HG03469 (cell line): ENCODE results near the gene CETP.
"Not testable (repeated sequence)": the region's sequence is repeated elsewhere in the genome, so short reads cannot be mapped to it uniquely, and the experiment has no call there.

Experiments
- ATAC-seq: cut with Tn5 transposase; IDR thresholded peaks from one replicate; pipeline ENCODE4 v1.9.1; 2021; ENCODE audit warnings: mild to moderate bottlenecking, moderate library complexity, moderate number of reproducible peaks; ENCODE audit not compliant: unreplicated experiment

Gene CETP

DNA sequence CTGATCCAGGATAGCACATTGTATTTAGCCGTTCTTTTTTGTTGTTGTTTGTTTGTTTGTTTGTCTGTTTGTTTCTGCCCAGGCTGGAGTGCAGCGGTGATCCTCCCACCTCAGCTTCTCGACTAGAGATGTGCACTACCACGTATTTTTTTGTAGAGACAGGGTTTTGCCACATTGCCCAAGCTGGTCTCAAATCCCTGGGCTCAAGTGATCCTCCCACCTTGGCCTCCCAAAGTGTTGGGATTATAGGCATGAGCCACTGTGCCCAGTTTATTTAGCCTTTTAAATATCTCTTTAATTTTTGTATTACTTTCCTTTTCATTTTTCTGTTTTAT is 18.4 kb downstream of the CETP start:
- ATAC-seq = no peak

DNA sequence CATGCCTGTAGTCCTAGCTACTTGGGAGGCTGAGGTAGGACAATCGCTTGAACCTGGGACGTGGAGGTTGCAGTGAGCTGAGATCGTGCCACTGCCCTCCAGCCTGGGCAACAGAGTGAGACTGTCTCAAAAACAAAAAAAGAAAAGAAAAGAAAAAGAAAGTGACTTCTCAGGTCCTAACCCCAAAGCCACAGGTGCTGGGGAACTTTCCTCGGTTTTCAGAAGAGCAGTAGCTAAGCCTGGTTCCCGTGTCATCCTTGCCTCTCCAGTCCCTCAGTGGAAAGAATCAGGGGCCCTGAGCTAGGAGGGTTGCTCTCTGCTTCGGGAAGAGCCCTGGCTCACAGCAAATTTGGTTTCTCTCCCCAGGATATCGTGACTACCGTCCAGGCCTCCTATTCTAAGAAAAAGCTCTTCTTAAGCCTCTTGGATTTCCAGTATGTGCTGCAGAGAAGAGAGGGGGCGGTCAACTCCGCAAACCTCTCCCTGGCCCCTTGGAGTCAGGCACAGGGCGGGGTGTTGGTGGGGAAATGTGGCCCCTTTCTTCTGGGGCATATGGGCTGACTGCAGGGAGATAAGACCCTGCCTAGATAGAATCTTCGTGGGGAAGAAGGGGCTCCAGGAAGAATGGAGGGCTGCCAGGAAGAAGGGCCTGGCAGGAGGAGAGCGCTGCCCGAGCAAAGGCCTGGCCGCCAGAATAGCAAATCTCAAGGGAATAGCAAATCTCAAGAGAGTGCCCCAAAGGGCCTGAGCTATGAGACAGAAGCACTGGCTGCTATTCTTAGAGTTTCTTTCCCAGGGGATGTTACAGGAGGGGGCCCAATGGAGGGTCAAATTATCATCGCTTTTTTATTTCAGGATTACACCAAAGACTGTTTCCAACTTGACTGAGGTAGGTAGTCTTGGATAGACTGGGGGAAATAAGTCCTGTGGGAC is 19.3 kb downstream of the CETP start:
- no peak for ATAC-seq

DNA sequence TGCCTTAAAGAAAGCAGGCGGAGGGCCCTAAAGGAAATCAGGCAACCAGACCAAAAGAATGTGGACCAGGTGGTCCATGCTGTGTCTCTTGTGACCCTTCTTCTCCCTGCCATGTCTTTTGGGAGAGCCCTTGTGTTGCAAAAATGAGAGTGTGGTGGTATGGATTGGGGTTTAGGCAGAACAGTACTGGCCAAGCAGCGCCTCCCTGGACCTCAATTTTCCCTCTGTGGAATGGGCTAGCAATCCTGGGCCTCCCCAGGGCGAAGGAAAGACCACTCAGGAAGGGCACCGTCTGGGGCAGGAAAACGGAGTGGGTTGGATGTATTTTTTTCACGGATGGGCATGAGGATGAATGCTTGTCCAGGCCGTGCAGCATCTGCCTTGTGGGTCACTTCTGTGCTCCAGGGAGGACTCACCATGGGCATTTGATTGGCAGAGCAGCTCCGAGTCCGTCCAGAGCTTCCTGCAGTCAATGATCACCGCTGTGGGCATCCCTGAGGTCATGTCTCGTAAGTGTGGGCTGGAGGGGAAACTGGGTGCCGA is 20.1 kb downstream of the CETP start:
- no peak for ATAC-seq

DNA sequence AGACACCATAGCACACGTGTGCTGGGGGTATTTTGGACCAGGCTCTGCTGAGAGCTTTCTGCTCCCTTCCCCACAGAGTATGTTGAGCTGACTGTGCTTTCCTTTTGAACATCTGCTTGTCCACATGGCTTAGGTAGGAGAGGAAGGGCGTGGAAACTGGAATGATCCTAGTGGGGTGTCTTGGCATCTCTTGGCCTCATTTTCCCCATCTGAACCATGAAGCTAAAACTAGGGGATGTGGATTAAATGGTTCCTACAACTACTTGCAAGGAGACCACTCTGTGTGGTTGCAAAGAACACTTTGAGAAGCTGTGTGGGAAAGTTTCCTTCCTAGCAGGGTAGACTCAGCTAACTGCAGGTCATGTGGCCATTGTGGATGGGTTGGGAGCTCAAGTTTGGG is 20.9 kb downstream of the CETP start:
- ATAC-seq = no peak

DNA sequence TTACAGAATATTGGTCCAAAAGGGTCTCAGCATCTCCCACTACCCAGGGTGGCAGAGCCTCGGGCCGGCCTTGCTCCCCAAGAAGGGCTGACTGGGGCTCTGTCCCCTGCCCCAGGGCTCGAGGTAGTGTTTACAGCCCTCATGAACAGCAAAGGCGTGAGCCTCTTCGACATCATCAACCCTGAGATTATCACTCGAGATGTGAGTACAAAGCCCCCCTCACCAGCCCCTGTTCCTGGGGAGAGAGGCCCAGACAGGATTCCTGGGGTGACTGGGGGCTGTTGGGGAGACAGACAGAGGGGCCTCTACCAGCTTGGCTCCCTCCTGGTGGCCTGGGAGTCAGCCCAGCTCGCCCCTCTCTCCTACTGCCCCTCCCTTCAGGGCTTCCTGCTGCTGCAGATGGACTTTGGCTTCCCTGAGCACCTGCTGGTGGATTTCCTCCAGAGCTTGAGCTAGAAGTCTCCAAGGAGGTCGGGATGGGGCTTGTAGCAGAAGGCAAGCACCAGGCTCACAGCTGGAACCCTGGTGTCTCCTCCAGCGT is 21.5 kb downstream of the CETP start:
- no peak for ATAC-seq

DNA sequence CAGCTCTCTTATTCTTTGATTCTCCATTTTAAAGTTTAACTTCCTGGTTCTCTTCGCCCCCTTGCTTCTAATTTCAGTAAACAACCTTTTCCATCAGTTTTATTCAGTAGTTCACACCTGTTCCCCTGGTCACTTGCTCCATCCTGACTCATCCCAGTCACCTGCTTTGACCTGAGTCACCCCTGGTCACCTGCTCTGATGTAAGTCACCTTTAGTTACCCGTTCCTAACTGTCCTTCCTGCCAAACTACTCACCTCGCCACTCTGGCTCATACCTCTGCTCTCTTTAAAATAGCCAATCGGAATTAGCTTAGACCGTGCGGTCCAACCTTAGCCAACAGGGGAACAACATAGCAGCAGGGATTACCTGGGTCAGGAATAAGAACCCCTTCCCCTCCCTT is 22.9 kb downstream of the CETP start:
- no peak for ATAC-seq

DNA sequence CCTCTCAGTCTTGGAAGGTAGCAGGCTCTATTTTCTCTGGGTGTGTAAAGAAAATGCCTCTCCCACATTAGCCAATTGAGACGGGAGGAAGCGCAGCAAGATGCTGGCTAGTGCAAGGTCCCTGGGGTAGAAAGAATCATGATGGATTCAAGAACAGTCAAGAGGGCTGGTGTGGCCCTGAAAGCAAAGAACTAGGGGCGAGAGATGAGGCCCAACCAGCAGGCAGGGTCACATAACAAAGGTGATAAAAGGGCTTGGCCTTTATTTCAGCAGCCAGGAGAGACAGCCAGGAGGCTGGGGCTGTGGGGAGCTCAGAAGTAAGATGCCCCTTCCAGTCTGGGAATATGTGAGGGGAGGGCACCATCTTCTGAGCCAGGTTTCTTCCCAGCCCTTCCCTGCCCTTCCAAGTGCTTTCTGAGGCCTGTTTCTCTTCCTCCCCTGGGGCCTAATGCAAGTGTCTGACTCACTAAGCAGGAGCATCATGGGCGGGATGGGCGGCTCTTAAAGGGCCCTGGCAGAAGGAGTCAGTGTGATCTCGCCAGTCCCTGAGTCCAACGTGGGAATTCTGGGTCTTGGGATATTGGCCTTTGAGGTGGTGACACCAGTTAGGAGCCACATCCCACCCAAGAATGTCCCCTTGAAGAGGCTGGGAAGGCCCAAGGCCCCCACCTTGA is 23.7 kb downstream of the CETP start:
- no peak for ATAC-seq

DNA sequence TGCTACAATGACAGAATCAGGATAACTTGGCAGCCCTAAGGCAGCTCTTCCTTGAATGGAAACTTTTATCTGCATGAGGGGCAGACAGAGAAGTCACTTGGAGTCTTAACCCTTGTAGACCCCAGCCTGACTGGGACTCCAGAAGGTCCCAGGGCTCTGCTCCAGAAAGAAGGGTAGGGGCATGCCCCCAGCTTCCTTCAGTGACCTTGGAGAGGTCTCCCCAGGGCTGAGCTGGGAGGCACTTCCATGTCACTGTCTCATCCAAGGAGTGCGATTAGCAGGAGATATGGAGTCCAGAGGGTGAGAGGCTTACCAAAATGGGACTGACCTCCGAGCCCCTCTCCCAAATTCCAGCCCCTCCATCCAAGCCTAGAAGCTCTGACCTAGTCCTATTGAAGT is 24.2 kb downstream of the CETP start:
- ATAC-seq = no peak

DNA sequence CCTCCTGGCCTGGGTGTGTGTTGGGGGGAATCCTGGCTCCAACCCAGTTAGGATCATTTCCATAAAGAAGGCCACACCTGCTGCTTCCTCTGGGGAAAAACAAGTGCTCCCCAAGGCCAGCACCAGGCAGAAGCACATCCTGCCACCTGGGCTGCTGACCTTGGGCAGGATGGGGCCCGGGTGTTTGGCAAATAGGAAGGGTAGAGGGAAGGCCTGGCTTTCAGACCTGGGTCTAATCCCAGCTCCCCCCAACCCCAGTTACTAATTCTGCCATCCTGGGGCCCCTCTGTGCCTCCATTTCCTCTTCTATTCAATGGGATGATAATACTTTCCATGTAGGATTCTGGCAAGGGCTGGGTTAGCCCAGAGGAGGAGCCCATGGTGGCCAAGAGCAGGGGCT is 24.6 kb downstream of the CETP start:
- ATAC-seq = no peak

DNA sequence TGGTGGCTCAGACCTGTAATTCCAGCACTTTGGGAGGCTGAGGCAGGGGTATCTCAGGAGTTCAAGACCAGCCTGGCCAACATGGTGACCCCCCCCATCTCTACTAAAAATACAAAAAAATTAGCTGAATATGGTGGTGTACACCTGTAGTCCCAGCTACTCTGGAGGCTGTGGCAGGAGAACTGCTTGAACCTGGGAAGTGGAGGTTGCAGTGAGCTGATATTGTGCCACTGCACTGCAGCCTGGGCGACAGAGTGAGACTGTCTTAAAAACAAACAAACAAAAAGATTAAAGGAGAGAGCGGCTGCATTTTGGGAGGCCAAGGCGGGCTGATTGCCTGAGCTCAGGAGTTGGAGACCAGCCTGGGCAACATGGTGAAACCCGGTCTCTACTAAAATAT is 25.2 kb downstream of the CETP start:
- ATAC-seq = not testable (repeated sequence)

DNA sequence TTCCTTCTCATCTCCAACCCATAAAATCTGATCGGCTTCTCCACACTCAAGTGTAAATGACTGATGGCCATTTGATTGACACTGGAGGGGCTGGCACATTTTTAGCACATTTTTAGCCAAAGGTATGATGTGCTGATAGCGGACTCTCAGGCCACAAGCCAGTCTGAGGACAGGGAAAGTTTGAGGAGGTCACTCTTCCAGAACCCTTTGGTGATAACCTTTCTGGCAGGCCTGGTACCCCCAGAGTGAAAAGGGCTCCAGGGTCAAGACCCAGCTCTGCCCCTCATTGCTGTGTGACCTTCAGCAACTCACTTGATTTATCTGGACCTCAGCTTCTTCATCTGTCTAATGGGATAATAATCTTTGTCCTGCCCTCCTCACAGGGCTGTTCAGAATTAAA is 25.9 kb downstream of the CETP start:
- no peak for ATAC-seq

DNA sequence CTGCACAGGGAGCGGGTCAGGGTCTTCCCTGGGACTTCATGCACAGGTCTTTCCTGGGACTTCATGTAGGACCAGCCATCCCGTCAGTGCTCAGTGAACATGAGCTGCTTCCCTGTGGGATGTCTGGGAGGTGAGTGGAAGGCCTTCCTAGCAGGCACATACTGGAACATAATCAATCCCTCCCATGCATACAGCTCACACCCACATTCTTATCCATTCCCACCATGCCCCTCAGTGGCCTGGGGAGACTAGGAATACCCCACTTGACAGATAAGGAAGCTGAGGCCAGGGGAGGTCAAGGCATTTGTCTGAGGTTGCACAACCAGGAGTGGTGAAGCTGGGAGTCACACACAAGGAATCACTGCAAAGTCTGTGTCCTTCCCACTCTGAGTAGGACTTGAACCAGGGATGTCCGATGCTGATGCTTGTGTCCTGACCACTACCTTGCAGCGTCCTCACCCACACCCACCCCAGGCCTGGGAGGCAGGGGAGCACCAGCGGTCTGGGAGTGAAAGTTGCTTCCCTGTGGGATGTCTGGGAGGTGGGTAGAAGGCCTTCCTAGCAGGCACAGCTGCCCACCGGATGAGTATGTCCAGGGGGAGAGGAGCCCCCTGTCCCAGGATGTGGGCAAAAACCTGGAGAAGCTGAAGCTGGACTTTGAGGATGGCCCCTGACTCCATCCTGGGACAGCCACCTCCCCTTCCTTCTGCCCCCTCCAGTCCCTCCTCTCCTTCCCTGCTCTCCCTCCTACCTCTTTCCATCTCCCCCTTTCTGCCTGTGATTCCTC is 26.6 kb downstream of the CETP start:
- ATAC-seq = no peak

DNA sequence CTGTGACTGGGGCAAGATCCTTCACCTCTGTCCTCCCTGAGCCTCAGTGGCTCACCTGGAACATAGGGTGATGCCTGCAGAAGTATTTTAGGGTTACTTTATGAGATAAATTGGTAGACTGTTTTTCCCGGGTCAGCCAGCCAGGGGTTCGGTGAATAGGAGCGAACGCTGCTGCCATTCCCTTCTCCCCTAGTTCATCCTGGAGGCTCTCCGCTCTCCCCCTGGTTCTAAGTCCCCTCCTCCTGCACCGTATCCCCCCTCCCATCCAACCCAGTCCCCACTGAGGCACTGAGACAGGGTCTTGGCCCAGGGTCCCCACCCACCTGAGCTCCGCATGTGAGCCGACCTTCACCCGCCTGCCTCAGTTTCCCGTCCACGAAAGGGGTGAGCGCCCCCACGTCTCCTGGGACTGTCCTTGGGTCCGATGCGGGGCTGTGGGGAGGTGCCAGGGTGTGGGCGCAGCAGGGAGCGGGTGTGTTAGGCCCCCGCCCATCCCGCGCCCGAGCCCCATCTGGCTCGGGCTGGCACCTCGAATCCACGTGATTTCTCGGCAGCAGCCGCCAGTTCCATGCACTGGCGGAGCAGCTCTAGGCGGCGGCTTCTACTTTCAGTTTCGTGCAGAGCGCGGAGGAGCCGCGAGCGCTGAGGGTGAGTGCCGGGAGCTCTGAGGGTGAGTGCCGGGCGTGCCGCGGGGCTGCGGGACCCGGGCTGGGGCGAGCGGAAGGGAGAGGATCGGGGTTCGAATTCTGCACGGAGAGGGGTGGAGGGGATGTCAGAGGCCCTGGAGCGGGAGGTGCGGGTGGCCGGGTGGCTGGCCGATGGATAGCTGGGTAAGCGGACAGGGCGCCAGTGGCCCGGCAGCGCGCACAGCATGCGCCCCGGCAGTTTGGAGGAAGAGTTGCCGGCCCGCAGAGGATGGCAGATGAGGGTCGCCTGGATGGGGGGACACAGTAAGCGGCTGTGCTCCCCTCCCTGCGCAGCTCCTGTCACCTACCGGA is 27.5 kb downstream of the CETP start, which contains the start of gene NLRC5:
Gene NLRC5, plus strand, starts transcription at position 610 of the 998 bp plus-strand sequence. CDS start 31,156 bp downstream, outside the sequence.
- peak; percentile 60 for ATAC-seq

DNA sequence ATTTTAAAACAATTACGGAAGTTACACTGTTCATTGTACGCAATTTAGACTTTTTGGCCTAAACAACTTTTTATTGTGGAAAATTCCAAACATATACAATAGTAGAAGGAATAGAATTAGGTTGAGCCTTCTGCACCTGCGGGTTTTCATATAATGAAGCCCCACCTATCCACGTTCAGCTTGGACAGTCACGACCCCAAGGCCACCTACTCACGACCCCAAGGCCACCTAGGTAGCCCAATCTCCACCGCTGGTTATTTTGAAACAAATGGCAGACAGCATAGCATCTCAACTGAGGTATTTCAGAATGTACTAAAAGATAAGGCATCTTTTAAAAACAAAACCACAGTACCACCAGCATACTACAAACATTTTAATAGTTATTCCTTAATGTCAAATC is 28.2 kb downstream of the CETP start:
- ATAC-seq = no peak

DNA sequence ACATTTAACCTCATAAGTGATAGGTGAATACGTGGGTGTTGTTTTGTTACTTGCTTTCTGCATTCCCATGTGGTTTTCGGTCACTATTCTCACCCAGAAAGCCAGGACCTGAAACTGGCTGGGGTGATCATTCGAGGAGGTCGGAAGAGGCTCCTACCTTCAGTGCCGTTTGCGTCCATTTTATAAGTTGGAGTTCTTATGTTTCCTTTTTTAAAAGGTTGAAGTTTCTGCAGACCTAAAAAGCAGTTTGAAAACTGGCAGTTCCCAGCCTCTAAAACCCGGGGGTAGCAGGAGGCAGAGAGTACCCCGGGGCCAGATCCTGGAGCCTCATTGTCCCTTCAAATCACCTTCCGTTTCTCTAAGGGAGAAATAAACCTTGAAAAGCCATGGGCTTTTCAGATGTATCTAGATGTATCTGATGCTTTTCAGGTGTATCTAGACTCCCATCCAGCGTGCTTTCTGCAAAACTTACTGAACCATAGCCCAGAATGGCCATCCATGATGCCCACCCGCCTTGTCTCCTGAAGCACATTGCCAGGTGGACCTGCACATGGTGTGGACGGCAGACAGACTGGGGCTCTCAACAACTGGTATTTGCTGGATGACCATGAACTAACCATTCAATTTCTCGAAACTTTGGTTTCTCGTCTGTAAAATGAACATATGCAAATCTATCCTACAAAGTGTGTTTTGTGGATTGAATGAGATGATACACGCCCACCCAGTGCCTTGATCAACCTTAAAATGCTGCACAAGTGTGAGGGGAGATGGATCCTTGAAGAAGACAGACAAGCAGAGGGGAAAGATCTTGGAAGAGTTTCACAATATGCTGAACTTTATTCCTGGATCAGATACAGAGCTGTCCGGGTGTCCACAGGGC is 28.9 kb downstream of the CETP start:
- no peak for ATAC-seq

DNA sequence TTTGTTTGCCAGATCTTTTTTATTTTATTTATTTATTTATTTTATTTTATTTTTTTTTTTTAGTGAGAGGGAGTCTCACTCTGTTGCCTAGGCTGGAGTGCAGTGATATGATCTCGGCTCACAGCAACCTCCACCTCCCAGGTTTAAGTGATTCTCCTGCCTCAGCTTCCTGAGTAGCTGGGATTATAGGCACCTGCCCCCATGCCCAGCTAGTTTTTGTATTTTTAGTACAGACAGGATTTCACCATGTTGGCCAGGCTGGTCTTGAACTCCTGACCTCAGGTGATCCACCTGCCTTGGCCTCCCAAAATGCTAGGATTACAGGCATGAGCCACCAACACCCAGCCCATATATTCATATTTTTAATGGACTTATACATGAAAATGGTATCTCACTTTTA is 30.7 kb downstream of the CETP start:
- ATAC-seq = not testable (repeated sequence)

DNA sequence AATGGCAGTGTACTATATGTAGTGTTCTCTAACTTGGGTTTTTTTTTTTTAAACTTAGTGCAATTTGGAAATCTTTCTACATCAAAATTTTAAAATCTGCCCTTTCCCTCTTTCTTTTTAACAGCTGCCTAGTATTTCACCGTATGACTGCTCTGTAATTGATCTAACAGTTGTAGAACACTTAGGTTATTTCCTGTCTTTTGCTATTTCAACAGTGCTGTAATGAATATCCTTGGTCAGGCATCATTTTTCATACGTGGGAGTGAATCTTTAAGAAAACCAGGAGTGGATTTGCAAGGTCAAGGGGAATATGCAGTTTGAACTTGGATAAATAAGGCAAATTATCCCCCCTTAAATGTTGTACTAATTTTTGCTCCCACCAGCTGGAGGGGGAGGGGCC is 31.5 kb downstream of the CETP start:
- no peak for ATAC-seq

DNA sequence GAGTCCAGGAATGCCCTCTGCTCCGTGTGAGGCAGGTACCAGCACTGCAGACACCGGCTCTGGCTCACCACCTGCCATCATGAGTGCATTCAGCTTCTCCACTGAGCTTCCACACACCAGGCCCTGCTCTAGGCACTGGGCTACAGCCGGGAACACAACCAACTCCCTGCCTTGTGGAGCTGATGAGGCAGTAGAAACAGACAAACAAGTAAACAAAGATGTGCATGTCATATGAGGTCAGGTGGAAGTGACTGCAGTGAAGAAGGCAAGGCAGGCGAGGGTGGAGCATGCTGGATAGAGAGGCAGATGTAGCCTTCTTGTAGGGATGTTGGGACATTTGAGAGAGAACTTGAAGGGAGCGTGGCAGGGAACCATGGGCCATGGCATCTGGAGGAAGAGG is 32.6 kb downstream of the CETP start:
- no peak for ATAC-seq
